NOMO-1 treated with dmso at 0.1 percent for 144 hours (cell line): ENCODE data around the gene EMP2.
"Not testable (repeated sequence)": the region's sequence is repeated elsewhere in the genome, so short reads cannot be mapped to it uniquely, and the experiment has no call there.

Experiments
- DNase-seq: peaks from one replicate; lab custom pipeline; 2025; ENCODE audit not compliant: unreplicated experiment; lab: John Stamatoyannopoulos, UW

EMP2 gene

DNA sequence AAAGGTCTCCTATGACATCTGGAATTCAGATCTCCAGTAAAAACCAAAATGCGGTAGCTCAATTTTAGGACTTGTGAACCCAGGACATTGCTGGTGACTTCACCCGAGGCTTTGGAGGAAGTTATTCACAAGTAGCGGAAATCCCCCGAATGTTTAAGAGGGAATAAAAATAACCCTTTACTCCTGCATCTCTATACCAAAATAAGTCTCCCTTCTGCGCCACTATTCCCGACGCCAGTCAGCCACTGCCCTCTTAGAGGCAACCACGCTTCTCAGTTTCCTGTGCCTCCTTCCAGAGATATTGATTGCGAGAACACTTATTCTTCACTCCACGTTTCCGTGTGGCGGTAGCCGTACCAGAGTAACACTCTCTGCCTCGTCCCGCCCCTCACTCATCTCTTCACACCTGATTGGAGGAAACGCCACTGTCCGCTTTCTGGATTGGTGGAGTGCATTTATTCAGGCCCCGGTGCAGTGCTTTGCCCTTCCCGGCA is 27.4 kb downstream of the EMP2 start:
- peak; percentile 63 for DNase-seq

DNA sequence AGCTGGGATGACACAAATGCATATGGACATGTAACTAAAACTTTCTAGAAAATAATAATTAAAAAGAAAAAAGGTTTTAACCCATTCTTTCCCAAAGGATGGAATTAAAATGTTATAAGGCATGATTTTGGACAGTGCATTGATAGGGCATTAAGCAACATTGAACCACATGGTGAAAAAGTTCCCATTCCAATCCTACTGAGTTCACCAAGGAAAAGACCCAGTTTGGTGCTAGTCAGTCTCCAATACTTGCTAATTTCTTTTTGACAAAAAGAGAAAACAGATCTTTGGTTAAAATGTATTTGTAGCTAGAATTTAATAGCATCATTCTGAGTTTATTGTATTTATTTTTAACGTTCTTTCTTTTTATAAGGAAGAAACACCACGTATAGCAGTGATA is 28.1 kb downstream of the EMP2 start:
- no peak for DNase-seq

DNA sequence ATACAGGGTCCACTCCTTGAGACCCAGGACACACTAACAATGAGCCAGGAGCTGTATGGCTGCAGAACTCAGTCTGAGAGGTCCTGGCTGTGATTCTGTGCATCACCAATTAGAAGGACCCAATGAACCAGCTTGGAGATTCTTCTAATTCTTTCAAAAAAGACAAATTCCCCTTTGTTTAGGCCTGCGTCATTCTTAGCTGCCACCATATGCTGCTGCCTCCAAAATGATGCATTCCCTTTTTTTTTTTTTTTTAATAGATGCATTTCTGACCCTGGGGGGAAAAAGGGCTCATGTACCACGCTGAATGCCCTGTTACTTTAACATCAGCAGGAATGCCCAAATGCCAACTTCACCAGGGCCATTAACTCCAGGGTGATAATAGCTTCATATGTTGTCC is 28.5 kb downstream of the EMP2 start:
- no peak for DNase-seq

DNA sequence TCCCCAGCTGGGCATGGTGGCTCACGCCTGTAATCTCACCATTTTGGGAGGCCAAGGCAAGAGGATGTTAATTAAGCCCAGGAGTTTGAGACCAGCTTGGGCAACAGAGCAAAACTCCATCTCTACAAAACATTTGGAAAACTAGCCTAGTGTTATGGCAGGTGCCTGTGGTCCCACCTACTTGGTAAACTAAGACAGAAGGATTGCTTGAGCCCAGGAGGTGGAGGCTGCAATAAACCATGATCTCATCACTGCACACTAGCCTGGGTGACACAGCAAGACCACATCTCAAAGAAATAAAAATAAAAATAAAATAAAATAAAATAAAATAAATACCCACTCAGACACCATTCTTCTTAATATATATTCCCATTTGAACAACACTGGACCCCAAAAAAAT is 32.0 kb downstream of the EMP2 start:
- no peak for DNase-seq

DNA sequence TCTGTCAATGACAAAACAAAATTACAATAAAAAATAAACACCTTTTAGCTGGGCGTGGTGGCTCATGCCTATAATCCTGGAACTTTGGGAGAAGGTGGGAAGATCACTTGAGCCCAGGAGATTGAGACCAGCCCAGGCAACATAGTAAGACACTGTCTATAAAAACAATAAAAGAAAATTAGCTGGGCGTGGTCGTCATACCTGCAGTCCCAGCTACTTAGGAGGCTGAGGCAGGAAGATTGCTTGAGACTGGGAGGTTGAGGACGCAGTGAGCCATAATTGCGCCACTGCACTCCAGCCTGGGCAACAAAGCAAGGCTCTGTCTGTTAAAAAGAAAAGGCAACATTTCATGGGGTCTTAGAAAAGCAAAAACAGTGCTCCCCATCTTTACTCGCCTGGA is 32.7 kb downstream of the EMP2 start:
- no peak for DNase-seq

DNA sequence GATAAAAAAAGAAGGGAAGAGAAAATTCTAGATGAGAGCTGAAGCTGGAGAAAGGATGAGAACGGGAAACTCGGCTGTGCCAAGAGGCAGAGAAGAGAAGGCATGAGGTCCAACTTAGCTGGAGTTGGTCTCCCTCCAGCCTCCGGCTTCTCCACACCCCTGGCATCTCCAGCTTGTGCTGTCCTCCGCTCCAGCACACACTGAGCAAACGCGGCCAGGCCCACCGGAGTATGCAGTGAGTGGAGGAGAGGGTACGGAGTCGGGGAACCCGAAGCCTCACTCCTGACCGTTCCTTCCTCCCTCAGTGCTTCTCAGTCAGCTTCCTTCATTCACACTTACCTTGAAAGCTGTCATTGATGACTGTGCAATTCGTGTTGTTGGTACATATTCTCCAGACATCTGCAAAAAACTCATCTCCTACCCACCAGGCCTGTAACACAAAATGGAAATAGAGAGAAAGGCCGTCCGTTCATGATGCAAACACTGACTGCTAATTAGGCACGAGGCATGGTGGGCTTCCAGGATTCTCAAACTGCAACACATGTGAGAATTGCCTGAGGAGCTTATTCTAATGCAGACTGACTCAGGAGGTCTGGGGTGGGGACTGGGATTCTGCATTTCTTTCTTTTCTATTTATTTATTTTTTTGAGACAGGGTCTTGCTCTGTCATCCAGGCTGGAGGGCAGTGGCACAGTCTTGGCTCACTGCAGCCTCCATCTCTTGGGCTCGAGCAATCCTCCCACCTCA is 37.0 kb downstream of the EMP2 start:
- DNase-seq = no peak

DNA sequence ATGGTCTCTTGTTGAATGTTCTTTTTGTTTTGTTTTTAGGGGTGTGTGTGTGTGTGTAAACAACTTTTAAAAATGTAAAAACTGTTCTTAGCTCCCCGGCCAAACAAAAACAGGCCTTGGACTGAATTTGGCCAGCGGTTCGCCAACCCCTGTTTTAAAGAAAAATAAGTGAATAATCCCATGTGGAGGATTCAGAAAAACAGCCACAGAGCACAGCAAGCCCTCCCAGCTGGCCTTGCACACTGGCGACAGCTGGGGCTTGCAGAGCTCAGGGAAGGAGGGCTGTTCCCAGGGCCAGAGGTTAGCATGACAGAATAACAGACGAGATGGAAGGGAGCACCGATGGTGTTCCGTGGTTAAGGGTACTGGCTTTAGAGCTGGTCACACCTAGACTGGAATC is 39.0 kb downstream of the EMP2 start:
- no peak for DNase-seq

DNA sequence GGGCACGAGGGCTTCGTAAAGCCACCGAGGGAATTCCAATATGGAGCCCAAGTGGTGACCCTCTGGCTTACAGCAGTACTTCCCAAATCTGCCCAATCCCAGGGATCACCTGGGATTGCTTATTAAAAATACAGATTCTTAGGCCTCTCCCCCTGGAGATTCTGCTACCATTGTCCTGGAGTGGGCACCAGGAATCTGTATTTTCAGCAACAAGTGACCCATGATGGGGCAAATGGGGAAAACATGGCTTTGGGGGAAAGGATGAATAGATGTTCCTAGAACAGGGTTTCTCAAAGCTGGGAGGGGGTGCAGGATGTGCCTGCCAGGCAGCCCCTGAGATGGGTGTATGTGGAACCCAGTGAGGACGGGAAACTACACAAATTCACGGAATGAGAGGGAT is 40.6 kb downstream of the EMP2 start:
- DNase-seq = no peak

DNA sequence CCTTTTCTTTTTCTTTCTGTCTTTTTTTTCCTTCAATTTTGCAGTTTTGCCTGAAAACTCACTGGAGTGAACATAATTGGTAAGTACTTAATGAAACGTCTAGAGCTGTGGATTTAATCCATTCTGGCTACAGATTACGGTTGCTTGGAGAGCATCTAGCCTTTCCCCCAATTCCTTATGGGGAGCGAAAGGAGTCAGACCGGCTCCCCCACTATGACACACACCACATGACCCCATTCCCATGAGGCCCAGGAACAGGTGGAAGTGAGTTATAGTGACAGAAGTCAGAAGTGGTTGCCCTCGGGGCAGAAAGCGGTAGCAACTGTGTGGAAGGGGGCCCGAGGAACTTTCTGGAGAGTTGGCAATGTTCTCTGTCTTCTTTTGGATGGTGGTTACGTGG is 41.2 kb downstream of the EMP2 start:
- DNase-seq = no peak

DNA sequence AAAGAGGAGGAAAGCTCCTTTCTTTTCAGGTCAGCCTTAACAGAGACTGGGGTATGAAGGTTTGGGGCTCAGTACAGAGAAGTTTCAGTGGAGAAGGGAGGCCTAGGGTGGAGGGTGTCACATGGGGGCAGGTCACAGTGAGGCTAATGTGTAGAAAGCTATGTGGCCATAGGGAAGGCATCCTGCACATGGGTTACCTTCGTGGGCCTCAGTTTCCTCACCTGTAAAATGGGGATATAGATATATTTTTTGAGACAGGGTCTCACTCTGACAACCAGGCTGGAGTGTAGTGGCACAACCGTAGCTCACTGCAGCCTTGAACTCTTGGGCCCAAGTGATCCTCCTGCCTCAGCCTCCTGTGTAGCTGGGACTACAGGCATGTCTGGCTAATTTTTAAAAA is 41.8 kb downstream of the EMP2 start:
- no peak for DNase-seq

DNA sequence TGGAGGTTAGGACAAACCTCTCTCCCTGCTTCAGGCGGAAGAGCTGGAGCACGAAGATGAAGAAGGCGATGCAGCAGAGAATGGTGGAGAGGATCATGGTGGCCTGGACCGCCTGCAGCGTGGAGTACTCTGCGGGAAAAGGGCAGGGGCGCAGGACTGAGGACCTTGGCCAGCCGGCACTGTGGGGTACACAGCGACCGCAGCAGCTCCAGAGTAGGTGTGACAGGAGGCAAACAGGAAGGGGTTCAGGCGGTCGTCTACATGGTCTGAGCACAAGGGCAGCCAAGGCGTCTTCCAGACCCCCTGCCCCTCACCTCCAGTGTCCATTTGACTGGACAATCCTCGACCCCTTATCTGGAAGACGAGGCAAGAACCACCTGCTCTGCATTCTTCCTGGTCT is 42.5 kb downstream of the EMP2 start:
- no peak for DNase-seq

DNA sequence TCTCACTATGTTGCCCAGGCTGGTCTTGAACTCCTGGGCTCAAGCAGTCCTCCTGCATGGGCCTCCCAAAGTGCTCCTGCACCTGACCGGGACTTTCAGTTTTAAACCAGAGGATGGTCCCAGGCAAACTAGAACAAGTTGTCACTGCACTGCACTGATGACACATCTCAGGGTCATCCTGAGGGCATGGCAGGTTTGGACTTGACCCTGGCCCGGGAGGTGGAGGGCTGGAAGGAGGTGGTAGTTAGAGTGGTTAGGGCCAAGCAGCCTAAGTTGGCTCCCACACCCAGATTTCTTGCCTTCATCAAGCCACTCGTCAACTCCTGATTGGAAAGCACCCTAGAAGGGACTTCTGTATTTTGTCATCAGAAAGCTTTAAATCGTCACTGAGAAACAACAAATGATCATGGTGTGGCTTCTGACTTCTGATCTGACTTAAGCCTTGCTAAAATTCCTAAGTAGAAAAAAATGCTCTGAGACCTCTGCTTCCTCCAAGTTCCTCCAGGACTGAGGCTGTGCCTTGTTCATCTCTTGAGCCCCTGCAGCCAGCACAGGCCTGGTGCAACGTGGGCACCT is 43.5 kb downstream of the EMP2 start:
- no peak for DNase-seq

DNA sequence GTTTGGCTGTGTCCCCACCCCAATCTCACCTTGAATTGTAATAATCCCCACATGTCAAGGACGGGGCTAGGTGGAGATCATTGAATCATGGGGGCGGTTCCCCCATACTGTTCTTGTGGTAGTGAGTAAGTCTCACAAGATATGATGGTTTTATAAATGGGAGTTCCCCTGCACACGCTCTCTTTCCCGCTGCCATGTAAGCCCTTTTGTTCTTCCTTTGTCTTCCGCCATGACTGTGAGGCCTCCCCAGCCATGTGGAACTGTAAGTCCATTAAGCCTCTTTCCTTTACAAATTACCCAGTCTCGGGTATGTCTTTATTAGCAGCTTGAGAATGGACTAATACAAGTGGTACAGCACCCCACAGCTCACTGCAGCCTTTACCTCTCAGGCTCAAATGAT is 44.1 kb downstream of the EMP2 start:
- DNase-seq = not testable (repeated sequence)

DNA sequence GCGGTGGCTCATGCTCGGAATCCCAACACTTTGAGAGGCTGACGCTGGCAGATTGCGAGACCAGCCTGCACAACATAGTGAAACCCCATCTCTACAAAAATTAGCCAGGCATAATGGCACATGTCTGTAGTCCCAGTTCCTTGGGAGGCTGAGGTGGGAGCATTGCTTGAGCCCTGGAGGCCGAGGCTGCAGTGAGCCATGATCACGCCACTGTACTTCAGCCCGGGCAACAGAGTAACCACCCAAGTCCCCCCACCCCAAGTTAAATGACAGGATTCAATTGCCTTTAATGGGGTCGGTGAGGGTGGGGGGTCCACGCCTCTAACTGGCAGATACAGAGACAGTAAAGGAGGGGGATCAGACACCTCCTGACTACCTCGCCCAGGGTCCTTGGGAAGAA is 44.9 kb downstream of the EMP2 start:
- DNase-seq = no peak

DNA sequence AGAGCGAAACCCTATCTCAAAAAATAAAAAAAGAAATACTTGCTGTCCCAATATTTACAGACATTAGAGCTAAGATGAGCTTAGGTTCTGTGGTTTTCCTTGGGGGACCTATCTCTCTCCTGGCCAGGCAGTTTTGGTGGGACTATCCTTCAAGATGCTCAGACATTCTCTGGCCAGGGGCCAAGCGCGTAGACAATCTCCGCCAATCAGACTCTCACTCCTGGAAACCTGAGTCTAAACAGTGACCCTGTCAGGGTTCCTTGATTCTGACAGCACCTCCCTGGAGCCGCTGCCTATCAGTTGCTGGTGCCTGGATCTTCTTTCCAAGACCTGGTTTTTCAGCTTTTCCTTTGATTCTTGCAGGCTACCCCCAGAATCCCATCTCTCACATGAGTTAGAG is 45.6 kb downstream of the EMP2 start:
- no peak for DNase-seq

DNA sequence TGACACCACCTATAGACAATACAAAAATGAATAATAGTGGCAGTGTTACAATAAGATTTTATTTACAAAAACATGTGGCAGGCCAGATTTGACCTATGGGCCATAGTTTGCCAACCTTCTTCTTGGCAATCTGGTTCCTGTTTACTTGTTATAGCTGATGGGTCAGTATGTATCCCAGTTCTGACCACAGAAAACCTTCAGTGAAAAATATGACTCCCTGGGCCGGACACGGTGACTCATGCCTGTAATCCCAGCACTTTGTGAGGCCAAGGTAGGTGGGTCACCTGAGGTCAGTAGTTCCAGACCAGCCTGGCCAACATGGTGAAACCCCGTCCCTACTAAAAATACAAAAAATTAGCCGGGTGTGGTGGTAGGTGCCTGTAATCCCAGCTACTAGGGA is 46.8 kb downstream of the EMP2 start:
- DNase-seq = not testable (repeated sequence)

DNA sequence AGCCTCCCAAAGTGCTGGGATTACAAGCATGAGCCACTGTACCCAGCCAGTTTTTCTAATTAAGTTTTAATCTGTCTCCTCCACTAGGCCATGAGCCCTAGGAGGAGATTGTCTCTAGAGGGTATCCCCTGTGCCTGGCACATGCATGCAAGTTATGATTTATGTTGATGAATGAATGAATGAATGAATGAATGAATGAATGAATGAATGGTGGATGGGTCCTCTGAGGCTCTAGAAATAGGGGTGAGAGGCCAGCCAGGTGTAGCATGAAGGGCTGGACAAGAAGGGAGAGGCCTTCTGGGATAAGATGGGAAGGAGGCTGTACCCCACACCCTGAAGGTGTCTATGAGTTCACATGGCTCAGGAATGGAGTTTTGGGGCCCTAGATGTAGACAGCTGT is 48.8 kb downstream of the EMP2 start:
- DNase-seq = no peak

DNA sequence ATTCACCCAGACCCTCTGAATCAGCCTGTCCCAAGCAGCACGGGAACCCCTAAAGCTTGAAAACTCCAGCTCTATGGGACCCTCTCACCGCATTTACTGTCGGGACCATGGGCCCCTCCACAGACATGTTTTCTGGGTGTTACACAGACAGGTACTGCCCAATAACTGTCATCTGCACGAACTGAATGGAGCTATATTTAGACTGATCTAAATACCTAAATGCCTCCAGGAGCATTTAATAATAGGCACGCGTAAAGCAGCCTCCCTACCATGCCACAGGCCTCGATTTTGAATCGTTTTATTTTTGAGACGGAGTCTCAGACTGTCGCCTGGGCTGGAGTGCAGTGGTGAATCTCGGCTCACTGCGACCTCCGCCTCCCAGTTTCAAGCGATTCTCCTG is 49.7 kb downstream of the EMP2 start:
- no peak for DNase-seq

DNA sequence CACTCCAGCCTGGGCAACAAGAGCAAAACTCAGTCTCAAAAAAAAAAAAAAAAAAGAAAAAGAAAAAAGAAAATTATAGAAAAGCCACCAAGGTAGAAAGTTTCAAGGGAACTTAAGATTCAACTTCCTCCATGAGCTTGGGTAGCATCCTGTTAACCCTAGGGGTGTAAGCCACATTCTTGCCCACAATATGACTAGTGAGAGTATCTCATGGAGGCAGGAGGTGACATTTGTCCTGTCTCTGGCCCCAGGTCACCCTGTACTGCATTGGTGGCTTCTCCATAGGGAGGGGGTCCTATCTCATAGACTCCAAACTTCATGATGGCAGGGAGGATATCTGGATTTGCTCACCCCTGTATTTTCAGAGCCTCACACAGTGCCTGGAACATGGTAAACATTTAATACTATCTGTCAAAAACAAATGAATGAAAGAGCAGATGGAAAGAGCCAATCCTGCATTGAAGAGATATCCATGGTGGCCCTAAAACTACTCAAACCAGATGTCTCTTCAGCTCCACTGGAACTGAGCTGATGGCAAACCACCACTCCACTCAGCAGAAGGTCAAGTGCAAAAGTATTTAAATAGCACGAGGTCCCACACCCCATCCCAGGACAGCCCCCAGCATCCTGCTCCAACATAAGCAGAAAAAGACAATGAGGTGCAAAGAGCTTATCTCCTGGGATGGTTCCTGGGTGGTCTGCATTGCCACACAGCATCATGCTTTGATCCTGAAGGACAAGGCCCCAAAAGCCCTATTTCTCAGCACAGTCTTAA is 50.3 kb downstream of the EMP2 start:
- DNase-seq = no peak

DNA sequence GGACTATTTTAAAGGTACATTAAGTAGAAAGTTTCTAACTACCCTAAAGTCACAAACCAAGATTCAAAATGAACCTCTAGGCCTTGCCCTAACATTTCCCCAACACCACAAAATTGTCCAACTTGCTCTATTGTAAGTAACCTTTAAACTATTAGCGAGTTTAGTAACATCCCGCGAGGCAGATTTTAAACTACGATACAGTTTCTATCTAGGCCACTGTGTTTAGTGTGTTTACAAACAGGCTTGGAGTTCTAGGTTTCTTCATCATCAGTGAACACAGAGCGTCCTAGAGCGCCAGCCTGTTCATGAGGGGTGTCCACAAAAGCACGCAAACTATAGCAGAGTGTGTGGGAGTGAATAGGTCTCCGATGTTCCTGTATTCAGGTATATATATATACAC is 51.8 kb downstream of the EMP2 start:
- DNase-seq = no peak

DNA sequence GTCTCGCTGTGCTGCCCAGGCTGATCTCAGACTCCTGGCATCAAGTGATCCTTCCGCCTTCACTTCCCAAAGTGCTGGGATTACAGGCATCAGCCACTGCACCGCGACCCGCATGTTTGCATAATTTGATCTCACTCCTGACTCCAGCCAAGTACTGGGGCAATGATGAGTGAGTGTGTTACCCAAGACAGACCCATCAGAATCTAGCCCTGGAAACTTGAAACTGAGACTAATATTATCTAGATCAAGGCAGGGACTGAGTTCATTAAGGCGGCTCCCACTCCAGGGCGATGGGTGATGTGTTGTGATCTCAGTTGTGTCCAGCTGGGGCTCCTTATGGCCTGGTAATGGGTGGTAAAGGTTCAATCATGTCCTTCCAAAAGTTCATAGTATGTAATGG is 53.4 kb downstream of the EMP2 start:
- DNase-seq = no peak

DNA sequence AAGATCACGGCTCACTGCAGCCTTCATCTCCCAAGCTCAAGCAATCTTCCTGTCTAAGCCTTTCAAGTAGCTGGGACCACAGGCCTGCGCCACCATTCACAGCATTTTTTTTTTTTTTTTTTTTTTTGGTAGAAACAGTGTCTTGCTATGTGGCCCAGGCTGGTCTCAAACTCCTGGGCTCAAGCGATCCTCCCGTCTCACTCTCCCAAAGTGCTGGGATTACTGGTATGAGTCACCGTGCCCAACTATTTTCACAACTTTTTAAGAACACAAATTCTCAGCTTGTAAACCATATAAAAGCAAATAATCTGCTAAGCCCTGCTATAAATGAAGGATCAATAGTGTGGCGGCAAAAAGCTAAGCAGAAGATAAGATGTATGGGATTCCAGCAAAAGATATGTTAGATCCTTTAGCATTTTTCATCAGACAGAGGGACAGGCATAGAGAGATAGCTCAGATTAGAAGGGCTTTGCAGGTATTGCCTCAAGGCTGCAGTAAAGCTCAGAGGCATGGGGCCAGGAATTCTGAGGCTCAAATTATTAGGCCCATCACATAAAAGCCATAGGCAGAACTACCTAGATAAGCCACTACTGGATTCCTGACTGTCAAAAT is 55.1 kb downstream of the EMP2 start:
- no peak for DNase-seq
